Amniotic stem cell (primary cell): Measurements from ENCODE around the gene CNIH4.
"Not testable (repeated sequence)": the region's sequence is repeated elsewhere in the genome, so short reads cannot be mapped to it uniquely, and the experiment has no call there.

Experiments
- DNase-seq: peaks from one replicate; lab custom pipeline; 2025; lab: John Stamatoyannopoulos, UW

CNIH4 gene

DNA sequence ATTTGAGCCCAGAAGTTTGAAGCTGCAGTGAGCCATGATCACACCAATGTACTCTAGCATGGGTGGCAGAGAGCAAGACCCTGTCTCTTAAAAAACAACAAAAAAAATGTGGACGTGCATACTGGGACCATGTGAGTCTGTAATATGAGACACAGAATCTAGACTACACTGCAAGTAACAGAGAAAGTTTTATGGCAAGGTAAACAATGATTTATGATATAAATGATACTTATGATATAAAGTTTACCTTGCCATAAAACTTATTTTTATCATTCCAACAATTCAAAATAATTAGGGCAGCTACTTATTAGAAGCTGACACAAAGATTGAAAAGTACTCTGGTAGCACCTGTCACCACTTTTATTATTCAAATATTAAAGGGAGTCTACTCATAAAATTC lies 43.2 kb downstream of the CNIH4 start:
- no peak for DNase-seq

GRCh38 chr1:224402472-224403036 lies 45.9 kb downstream of the CNIH4 start:
- DNase-seq: no peak

DNA sequence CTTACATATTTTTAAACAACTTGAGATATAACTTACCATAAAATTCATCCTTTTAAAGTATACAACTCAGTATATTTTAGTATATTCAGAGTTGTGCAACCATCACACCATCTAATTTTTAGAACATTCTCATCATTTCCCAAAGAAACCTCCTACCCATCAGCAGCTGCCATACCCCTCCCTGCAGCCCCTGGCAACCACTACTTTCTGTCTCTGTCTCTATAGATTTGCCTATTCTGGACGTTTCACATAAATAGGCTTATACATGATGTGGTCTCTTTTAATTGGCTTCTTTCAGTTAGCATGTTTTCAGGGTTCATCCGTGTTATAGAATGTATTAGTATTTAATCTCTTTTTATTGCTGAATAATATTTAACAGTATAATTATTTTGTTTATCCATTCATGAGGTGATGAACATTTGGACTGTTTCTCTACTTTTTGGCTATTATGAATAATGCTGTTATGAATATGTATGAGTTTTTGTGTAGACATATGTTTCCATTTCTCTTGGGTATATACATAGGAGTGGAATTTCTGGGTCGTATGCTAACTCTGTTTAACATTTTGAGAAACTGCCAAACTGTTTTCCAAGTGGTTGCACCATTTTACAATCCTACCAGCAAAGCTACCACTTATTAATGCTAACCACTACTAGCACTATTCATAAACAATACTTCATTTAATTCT lies 48.4 kb downstream of the CNIH4 start:
- DNase-seq: no peak

DNA sequence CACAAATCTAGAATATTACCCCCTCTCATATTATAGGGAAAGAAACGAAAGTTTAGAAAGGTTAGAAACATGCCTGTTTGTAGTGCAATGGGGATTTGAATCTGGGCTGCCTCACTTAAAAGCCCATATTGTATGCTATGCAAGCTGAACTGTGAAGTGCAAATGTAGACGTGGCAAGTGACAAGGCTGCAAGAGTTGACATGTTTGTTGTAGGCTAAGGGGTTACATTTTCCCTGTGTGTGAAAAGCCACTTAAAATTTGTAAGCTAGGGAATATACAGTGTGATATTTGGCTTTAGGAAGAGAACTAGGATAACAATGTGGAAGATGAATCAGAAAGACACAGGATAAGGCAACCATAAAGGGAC lies 48.9 kb downstream of the CNIH4 start:
- DNase-seq: no peak

DNA sequence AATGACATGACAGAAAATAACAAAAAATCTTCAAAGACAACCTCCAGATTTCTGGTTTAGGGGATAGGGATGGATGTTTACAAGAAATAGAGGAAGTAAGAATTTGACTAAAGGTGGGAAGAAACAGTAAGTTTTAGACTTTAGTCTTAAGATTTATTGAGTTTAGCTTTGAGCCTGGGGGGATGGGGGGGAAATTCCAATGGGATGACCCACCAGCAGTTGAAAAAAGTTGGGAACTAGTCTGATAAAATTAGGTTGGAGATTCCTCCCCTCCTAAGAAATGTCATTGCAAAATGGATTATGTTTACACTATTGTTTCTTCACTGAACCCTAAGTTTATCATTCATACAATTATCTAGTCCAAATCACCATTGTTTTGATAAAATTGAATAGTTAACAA lies 49.5 kb downstream of the CNIH4 start:
- no peak for DNase-seq

GRCh38 chr1:224407571-224408293 lies 51.1 kb downstream of the CNIH4 start:
- no peak for DNase-seq

- DNase-seq: no peak
Observed at GRCh38 chr1:224408294-224408590, 51.6 kb downstream of the CNIH4 start.

DNA sequence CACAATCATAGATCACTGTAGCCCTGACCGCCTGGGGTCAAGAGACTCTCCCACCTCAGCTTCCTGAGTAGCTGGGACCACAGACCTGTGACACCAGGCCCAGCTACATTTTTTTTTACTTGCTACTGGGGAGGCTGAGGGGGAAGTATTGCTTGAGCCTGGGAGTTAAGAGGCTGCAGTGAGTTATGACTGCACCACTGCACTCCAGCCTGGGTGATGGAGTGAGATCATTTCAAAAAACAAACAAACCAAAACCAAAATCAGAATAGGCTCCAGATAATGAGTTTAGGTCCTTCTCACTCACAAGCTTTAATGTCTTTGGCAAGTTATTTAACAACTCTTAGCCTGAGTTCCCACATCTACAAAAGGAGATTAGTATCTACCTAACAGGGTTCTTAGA lies 55.1 kb downstream of the CNIH4 start:
- DNase-seq: no peak

GRCh38 chr1:224420106-224420505 lies 63.4 kb downstream of the CNIH4 start:
- no peak for DNase-seq

DNA sequence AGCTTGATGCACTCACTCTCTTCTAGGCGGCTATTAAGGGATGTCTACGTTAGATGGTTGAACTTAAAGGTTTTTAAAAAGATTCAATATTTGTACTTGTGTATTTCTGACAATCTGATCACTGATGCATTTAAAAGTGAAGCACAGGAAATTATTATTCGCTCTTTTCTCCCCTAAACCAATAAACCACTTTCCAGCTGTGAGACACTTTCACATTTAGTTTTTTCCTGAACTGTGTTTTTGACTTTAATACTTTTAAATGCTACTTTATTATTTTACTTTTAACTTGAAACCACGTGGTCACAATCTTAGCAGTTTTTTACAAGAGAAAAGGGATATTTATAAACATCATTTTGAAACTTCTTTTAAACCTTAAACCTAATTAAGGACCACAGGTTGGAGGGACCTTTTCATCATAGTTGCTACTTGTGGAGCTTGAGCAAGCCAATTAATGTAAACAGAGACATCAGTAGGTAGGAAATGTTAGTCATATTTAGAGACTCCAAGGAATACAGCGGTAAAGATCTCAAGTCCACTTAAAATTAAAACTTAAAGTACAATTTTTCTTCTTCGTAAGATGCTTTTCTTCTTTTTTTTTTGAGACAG lies 68.7 kb downstream of the CNIH4 start:
- no peak for DNase-seq

DNA sequence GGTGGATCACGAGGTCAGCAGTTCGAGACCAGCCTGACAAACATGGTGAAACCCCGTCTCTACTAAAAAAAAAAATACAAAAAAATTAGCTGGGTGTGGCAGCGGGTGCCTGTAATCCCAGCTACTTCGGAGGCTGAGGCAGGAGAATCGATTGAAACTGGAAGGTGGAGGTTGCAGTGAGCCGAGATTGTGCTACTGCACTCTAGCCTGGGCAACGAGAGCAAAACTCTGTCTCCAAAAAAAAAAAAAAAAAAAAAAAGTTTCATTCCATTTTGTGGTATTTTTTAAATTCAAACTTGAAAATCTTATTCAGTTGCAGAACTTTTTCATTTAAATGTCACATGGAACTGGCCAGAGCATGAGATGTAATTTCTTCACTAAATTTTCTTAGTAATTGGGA lies 70.2 kb downstream of the CNIH4 start:
- DNase-seq: not testable (repeated sequence)

GRCh38 chr1:224427346-224427745 lies 70.7 kb downstream of the CNIH4 start:
- DNase-seq: peak; percentile 74

GRCh38 chr1:224428713-224429112 lies 72.0 kb downstream of the CNIH4 start:
- not testable (repeated sequence) for DNase-seq
